Activated T-cell treated with anti-CD3 and anti-CD28 coated beads, Interleukin-2, amount 50 U/mL, for 72 hours (primary cell): ENCODE data around the gene FUNDC2. TPM values are rescaled to one million over a fixed set of nuclear protein-coding genes. Genes with fewer than 3 reads are reported as not detected.

Source experiments
- ATAC-seq, 2 donors: fragments of 150-1000 bp; cut with Tn5 transposase; replicated peaks in 1 of 2; 2 replicates each; pipeline ENCODE4 v1.10.0; 2021; ENCODE audit warnings: moderate library complexity in 2 of 2, mild to moderate bottlenecking in 1 of 2
- DNase-seq, 2 donors: peaks; one replicate each; pipeline ENCODE4 v3.0.0; 2021 to 2022; ENCODE audit warnings: mixed read lengths in 1 of 2
- H3K27ac Mint-ChIP-seq: one replicate; pipeline ENCODE4 v1.8.0; 2022; ENCODE audit warnings: mild to moderate bottlenecking, moderate library complexity, mixed read lengths
- H3K27me3 Mint-ChIP-seq: one replicate; pipeline ENCODE4 v1.8.0; 2022; ENCODE audit warnings: low read depth, mixed read lengths
- H3K36me3 Mint-ChIP-seq, 2 donors: one replicate each; pipeline ENCODE4 v1.8.0; 2022; ENCODE audit warnings: mixed read lengths in 2 of 2, mild to moderate bottlenecking in 1 of 2; ENCODE audit not compliant: insufficient read depth in 2 of 2
- H3K4me1 Mint-ChIP-seq: one replicate; pipeline ENCODE4 v1.8.0; 2022; ENCODE audit warnings: low read depth, mixed read lengths
- H3K4me3 Mint-ChIP-seq, 2 donors: one replicate each; pipeline ENCODE4 v1.8.0; 2022; ENCODE audit warnings: mild to moderate bottlenecking in 2 of 2, mixed read lengths in 2 of 2, moderate library complexity in 2 of 2
- H3K9me3 Mint-ChIP-seq, 2 donors: one replicate each; pipeline ENCODE4 v1.8.0; 2022; ENCODE audit warnings: mixed read lengths in 2 of 2
- total RNA-seq, 2 donors: library from RNA; stranded (reverse); gene quantifications; one replicate each; pipeline ENCODE4 v1.2.3, GENCODE V29; 2022

The FUNDC2 gene
- total RNA-seq, 2 donors from 2014 or later, result 34.6 to 42.8 TPM

DNA sequence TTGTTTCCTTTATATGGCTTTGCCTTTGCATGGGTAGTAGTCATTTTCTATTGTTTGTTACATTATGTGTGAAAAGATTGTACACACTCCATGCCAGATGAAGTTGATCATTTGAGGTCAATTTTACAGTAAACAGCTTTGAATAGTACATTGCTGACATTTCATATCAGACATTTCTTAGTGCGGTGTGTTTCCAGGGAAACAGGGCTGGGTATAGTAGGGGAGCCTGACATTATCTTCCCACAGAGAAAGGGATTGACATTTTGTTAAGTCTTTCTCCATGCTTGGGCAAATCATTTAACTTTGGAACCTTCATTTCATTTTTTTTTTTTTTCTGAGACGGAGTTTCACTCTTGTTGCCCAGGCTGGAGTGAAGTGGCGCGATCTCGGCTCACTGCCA lies 5.0 kb downstream of the FUNDC2 start:
- H3K36me3 Mint-ChIP-seq, result peaks cover 10 to 17% of the 10 kb centered on the region in 2 donors

DNA sequence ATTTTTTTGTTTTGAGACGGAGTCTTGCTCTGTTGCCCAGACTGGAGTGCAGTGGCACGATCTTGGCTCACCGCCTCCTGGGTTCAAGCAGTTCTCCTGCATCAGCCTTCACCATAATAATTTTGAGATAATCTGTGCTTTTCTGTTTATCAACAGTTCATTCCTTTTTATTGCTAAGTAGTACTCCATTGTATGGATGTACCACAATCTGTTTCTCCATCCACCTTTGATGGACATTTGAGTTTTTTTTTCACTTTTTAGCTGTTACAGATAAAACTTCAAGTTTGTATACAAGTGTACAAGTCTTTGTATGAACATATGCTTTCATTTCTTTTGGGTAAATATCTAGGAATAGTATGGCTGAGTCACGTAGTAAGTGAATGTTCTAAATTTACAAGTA lies 9.0 kb downstream of the FUNDC2 start:
- Mint-ChIP-seq H3K36me3 (peaks cover 10 to 19% of the 10 kb centered on the region in 2 donors), H3K4me3 (no peak overlapping the region), H3K27me3 (no peaks in the 10 kb centered on the region), H3K9me3 (peaks cover 0 to 2% of the 10 kb centered on the region in 2 donors), H3K27ac (no peak overlapping the region), H3K4me1 (peaks cover 9% of the 10 kb centered on the region)
- ATAC-seq (no peak), DNase-seq (no peak)

More for the DNA sequence above, 5.0 kb downstream of the FUNDC2 start:
- Mint-ChIP-seq H3K4me1 (peaks cover 22% of the 10 kb centered on the region), H3K27me3 (no peaks in the 10 kb centered on the region), H3K4me3 (no peak overlapping the region), H3K27ac (peak overlapping the region; percentile 24), H3K9me3 (peaks cover 0 to 2% of the 10 kb centered on the region in 2 donors)
- ATAC-seq (no peak), DNase-seq (no peak)

DNA sequence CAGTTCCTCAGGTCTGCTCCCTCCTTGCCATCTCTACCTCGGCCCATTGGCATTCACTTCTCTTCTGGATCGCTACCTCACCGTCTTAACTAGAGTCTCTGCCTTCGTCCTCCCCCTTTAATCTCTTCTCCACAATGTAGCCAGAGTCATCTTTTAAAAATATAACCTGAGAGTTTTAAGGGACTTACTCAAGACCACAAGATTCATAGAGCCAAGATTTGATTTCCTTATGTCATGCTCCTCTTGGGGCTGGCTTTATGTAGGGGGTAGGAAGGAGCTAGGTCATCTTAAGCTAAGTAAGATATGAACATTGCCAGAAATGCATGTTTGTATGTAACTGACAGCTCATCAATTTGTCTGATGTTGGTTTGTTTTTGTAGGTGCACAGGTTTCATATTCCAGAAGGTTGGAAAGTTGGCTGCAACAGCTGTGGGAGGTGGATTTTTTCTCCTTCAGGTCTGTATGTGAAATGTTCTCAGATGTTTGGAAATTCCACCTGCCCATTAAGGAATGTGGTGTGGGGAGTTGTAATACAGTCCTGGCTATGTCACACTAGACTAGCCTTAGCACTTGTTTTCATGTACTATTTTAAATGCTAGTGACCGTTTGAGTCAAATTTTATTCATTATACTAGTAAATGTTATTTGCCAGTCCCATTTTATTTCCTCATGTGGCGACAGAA lies 19.6 kb downstream of the FUNDC2 start:
- Mint-ChIP-seq H3K4me1 (peaks cover 25% of the 10 kb centered on the region), H3K4me3 (no peak overlapping the region), H3K27me3 (no peaks in the 10 kb centered on the region), H3K27ac (no peak overlapping the region), H3K9me3 (no peaks in the 10 kb centered on the region), H3K36me3 (no peaks in the 10 kb centered on the region)
- no peak for DNase-seq
- no peak for ATAC-seq

DNA sequence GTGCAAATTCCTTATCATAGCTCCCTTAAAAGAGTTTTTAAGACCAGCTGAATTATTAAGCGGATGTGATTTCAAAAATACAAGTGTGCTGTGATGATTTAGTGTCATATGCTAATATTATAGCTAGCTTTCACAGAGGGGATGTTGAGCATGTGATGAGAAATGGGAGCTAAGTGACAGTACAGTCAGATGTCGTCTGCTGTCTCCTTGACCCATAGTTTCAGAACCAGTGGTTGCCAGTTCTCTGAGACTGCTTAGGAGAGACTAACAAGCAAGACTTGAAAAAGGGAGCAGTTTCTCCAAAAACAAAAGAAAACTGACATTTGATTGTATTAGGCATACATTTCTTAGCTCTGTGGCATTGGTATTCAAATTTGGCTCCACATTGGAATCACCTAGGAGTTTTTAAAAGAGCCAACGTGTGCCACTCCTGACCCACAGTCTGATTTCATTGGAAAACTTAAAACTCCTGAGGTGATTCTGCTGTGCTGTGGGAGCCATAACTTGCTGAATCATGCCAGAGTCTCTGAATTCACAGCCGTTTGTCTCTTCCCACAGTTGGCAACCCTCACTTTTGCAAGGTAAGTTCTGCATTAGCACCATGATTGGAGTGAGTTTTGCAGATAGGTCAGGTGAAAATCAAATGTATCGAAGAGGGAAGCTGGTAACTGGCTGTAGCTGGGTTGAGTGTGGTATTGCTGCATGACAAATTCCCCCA lies 20.3 kb downstream of the FUNDC2 start:
- ATAC-seq, result no peak
- Mint-ChIP-seq H3K4me3 (no peak overlapping the region), H3K27ac (no peak overlapping the region), H3K27me3 (no peaks in the 10 kb centered on the region), H3K9me3 (no peaks in the 10 kb centered on the region), H3K36me3 (peaks cover 0 to 5% of the 10 kb centered on the region in 2 donors), H3K4me1 (peaks cover 25% of the 10 kb centered on the region)
- DNase-seq, result no peak

DNA sequence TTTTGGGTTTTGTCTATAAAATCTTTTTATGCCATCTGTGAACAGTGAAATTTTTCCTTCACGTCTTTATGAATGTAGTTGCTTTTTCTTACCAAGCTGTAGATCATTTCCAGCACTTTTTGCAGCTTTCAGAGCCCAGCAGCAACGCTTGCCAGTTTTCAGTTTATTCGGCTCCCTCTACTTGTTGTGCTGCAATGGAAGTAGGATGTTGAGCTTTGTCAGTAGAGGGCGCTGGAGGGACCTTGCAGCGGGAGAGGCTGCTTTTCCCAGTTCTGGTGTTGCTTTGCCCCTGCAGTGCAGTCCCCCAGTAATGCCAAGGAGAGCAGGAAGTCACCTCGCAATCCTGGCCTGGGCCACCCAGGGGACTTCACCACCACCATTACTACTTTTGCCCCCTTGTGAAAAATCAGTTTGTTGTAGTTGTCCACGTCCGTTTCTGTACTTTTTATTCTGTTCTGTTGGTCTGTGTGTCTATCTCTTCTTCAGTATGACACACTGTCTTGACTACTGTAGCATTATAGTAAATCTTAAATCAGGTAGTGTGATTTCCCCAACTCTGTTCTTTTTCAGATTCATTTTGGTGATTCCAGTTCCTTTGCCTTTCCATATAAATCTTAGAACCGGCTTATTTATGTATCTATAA lies 22.5 kb downstream of the FUNDC2 start:
- H3K27me3 Mint-ChIP-seq, result no peaks in the 10 kb centered on the region
- DNase-seq (peak; percentile 55 to 63), ATAC-seq (peak in 1 of 2 donors; percentile 51)
- H3K27ac Mint-ChIP-seq, result peak overlapping the region; percentile 64
- H3K9me3 Mint-ChIP-seq, result no peaks in the 10 kb centered on the region
- peak overlapping the region; percentile 31 to 64 for H3K4me3 Mint-ChIP-seq
- peaks cover 0 to 9% of the 10 kb centered on the region in 2 donors for H3K36me3 Mint-ChIP-seq
- H3K4me1 Mint-ChIP-seq, result peaks cover 32% of the 10 kb centered on the region

DNA sequence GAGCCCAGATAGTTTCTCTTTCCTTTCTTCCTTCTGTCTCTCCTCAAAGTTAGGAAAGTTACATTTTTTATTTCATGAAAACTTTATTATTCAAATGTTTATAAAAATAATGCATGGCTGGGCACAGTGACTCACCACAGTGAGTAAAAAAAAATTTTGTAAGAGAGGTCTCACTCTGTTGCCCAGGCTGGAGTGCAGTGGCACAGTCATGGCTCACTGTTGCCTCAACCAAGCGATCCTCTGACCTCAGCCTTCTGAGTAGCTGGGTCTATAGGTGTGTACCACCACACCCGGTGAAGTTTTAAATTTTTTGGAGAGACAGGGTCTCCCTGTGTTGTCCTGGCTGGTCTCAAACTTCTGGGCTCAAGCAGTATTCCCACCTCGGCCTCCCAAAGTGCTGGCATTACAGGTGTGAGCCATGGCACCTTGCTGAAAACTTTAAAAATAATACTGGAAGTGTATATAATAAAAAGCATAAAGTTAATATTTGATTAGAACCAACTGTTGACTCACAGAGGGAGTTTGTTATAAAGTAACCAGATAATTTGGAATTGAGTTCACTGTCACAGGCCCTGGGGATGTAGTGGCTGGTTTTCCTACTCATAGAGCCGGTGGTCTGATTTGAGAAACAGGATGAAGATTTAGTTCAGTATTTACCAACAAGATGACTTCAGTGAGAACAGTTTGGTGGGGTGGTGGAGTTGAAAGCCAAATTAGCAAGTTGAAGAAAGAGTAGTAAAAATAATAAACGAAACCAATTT lies 26.3 kb downstream of the FUNDC2 start:
- no peaks in the 10 kb centered on the region for H3K9me3 Mint-ChIP-seq

DNA sequence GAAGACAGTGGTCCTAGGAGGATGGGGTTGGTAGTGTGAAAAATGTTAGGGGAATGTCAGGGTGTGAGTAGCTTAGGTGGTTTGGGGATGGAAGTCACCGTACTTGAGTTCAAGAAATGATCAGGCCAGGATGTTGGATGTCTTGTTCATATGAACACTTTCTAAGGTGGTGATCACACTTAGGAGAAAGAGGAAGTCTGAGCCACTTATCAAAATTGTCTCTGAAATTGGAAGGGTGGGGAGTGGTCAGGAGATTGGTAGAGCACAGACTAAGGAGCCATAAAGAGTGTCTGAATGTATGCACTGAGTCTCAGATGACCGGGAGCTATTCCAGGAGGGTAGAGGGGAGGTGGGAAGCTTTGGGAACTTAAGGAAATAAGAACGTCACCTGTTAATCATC lies 27.0 kb downstream of the FUNDC2 start:
- Mint-ChIP-seq H3K9me3 (no peaks in the 10 kb centered on the region), H3K4me3 (no peak overlapping the region), H3K36me3 (peaks cover 0 to 9% of the 10 kb centered on the region in 2 donors), H3K27ac (no peak overlapping the region), H3K4me1 (peaks cover 57% of the 10 kb centered on the region), H3K27me3 (no peaks in the 10 kb centered on the region)
- no peak for DNase-seq
- ATAC-seq, result no peak

More for the DNA sequence above, 26.3 kb downstream of the FUNDC2 start:
- H3K27ac Mint-ChIP-seq, result peak overlapping the region; percentile 76
- ATAC-seq (peak; percentile 30 to 45), DNase-seq (no peak)
- H3K36me3 Mint-ChIP-seq, result peaks cover 0 to 9% of the 10 kb centered on the region in 2 donors
- no peak overlapping the region for H3K4me3 Mint-ChIP-seq
- no peaks in the 10 kb centered on the region for H3K27me3 Mint-ChIP-seq
- H3K4me1 Mint-ChIP-seq, result peaks cover 60% of the 10 kb centered on the region

DNA sequence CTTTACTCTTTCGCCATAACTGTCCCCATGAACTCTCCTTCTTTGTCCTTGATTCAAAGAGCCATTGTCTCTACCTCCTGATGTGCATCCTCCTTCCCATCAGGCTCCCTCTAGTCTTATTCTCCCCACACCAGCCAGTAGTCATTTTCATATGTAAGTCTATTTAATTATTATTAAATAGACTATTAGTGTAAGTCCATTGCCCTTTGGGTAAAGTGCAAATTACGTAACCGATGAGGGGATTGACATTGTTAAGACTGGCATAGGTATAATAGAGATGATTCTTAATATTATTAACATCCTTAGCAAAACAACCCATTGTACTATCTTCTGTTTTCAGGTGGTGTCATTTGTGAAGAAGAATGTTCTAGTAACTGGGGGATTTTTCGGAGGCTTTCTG lies 27.6 kb downstream of the FUNDC2 start:
- Mint-ChIP-seq H3K9me3 (no peaks in the 10 kb centered on the region), H3K27ac (no peak overlapping the region), H3K4me3 (no peak overlapping the region), H3K27me3 (no peaks in the 10 kb centered on the region), H3K4me1 (peaks cover 51% of the 10 kb centered on the region), H3K36me3 (peaks cover 0 to 9% of the 10 kb centered on the region in 2 donors)
- ATAC-seq (no peak), DNase-seq (no peak)

DNA sequence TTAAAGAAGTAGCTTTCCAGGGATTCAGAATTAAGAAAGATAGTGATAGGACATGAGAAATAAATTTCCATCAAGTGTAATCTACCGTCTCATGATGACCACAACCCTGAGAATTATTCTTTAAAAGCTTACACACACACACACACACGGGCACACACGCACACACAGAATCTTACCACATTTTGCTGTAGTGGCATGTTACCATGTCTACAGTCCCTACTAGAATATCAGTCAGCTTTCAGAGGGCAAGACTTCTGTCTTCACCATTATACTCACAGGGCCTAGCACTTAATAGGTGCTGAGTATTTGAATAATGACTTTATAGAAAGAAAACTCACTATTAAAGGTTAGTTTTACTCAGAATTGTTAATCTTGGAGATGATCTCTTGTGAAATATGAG lies 28.9 kb downstream of the FUNDC2 start:
- no peaks in the 10 kb centered on the region for H3K27me3 Mint-ChIP-seq
- no peak for DNase-seq
- peaks cover 0 to 9% of the 10 kb centered on the region in 2 donors for H3K36me3 Mint-ChIP-seq
- H3K27ac Mint-ChIP-seq, result no peak overlapping the region
- peaks cover 41% of the 10 kb centered on the region for H3K4me1 Mint-ChIP-seq
- H3K4me3 Mint-ChIP-seq, result no peak overlapping the region
- no peak for ATAC-seq
- no peaks in the 10 kb centered on the region for H3K9me3 Mint-ChIP-seq

DNA sequence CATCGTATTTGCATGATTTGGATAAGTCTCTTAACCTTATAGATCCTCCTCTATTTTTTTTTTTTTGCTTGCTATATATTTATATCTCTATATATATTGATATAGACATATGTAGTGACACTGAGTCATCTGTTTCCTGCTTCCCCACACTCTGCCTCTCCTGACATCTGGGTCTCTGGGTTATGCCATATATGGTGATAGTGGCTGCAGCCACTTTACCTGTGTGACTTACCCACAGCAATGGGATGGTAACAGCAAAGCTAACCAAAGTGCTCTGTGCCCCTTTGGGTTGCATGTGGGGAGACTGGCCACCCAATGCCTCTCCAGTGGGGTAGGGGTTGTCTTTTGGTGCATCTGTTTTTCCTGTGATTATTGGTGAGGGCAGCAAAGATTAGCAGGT lies 29.8 kb downstream of the FUNDC2 start:
- no peaks in the 10 kb centered on the region for H3K27me3 Mint-ChIP-seq
- H3K9me3 Mint-ChIP-seq, result no peaks in the 10 kb centered on the region
- peak overlapping the region; percentile 75 to 82 for H3K4me3 Mint-ChIP-seq
- peak; percentile 55 to 59 for ATAC-seq
- peaks cover 34% of the 10 kb centered on the region for H3K4me1 Mint-ChIP-seq
- H3K36me3 Mint-ChIP-seq, result peaks cover 0 to 9% of the 10 kb centered on the region in 2 donors
- peak in 1 of 2 donors; percentile 3 for DNase-seq
- no peak overlapping the region for H3K27ac Mint-ChIP-seq

DNA sequence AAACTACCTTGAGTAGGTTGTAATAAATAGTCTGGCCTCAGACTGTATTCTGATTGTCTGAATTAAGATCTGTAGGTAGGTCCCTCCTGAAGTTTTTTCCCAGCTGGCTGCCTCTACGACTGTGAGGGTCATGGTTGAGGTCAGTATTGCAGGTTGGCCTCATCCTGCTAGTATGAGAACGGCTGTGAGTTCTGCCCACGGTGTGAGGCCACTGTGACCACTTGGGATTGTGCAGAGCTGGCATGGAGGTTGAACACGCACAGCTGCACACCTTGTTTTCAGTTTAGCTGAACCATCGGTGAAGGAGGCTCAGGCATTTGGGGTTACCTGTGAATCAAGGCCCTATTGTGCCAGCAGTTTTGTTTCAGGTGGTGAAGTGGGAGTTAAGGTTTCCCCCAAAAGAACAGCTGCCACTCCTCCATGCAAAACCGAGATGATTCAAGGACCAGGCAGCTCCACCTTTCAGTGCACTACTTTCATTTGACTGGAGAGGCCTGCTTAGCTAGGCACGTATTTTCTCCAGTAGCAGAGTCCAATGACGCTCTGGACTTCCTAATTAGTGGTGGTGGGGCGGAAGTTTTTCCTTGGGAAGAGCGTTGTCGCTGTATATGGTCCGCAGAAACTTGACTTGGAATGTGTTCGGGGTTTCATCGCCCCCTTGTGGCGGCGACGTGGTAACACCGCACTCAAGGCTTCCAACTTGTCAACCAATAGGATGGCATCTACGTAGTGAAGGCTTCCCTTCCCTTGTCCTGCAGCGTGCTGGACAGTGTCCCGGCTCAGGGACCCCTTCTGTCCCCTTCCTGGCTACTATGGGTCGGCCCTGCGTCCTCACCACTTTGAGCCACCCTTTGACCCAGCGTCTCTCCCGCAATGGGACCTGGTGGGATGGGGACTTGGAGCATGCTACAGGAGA lies 30.5 kb downstream of the FUNDC2 start:
- no peak overlapping the region for H3K27ac Mint-ChIP-seq
- peak; percentile 73 to 77 for ATAC-seq
- H3K4me3 Mint-ChIP-seq, result peak overlapping the region; percentile 75 to 82
- peak; percentile 34 to 44 for DNase-seq
- H3K36me3 Mint-ChIP-seq, result peaks cover 0 to 5% of the 10 kb centered on the region in 2 donors
- H3K27me3 Mint-ChIP-seq, result no peaks in the 10 kb centered on the region
- H3K4me1 Mint-ChIP-seq, result peaks cover 34% of the 10 kb centered on the region
- no peaks in the 10 kb centered on the region for H3K9me3 Mint-ChIP-seq

DNA sequence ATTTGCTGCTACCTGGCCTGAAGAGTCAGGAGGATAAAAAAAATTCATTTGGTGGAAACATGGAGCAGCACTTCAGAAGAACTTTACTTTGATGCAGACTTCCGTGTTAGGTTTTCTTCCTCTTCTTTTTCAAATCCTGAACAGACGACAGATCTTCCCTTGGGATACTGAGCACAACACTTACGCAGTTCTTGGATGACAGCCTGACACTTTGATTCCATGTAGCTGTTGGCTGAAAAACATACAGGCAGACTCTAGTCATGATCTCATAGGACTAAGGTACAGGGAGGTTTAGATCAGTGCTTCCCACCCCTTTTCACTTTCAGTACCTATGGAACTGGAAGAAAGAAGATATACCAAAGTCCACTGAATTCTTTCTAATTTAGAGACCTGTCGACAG lies 35.1 kb downstream of the FUNDC2 start:
- DNase-seq (no peak), ATAC-seq (no peak)
- H3K4me3 Mint-ChIP-seq, result no peak overlapping the region
- H3K36me3 Mint-ChIP-seq, result peaks cover 0 to 1% of the 10 kb centered on the region in 2 donors
- H3K27me3 Mint-ChIP-seq, result no peaks in the 10 kb centered on the region
- peaks cover 17% of the 10 kb centered on the region for H3K4me1 Mint-ChIP-seq
- H3K27ac Mint-ChIP-seq, result no peak overlapping the region
- H3K9me3 Mint-ChIP-seq, result no peaks in the 10 kb centered on the region
